HEK293 (cell line): ENCODE data around the gene NKAIN4.

ENCODE experiments used
- GFI1B ChIP-seq: fragments of 450-650 bp; formaldehyde crosslinking; IDR thresholded peaks from 2 replicates; pipeline ENCODE4 v1.5.1; 2016; ENCODE audit warnings: missing biosample characterization, missing genetic modification characterization
- KLF17 ChIP-seq: fragments of 450-650 bp; formaldehyde crosslinking; IDR thresholded peaks from 2 replicates; pipeline ENCODE4 v1.5.1; 2016; ENCODE audit warnings: missing biosample characterization, missing genetic modification characterization
- ZBTB1 ChIP-seq: fragments of 450-650 bp; formaldehyde crosslinking; IDR thresholded peaks from 2 replicates; pipeline ENCODE4 v1.5.1; 2016; ENCODE audit warnings: missing biosample characterization, missing genetic modification characterization
- ZFP37 ChIP-seq: fragments of 450-650 bp; formaldehyde crosslinking; IDR thresholded peaks from 2 replicates; pipeline ENCODE4 v1.5.1; 2016; ENCODE audit warnings: missing biosample characterization, missing genetic modification characterization
- ZNF138 ChIP-seq: fragments of 450-650 bp; formaldehyde crosslinking; IDR thresholded peaks from 2 replicates; pipeline ENCODE4 v1.5.1; 2016; ENCODE audit warnings: missing biosample characterization, missing genetic modification characterization, borderline replicate concordance
- ZNF362 ChIP-seq: fragments of 450-650 bp; formaldehyde crosslinking; IDR thresholded peaks from 2 replicates; pipeline ENCODE4 v1.5.1; 2016; ENCODE audit warnings: missing biosample characterization, missing genetic modification characterization
- ZNF530 ChIP-seq: fragments of 450-650 bp; formaldehyde crosslinking; IDR thresholded peaks from 2 replicates; pipeline ENCODE4 v1.5.1; 2016; ENCODE audit warnings: low read depth, missing biosample characterization, missing genetic modification characterization
- ZNF629 ChIP-seq: fragments of 450-650 bp; formaldehyde crosslinking; IDR thresholded peaks from 2 replicates; pipeline ENCODE4 v1.5.1; 2017; ENCODE audit warnings: missing biosample characterization, missing genetic modification characterization
- ZSCAN18 ChIP-seq: fragments of 450-650 bp; formaldehyde crosslinking; IDR thresholded peaks from 2 replicates; pipeline ENCODE4 v1.5.1; 2016; ENCODE audit warnings: missing biosample characterization, missing genetic modification characterization
- TF ChIP-seq, protein P1 (sequence below): fragments of 450-650 bp; formaldehyde crosslinking; IDR thresholded peaks from 2 replicates; pipeline ENCODE4 v1.5.1; 2016; ENCODE audit warnings: missing biosample characterization, missing genetic modification characterization
- TF ChIP-seq, protein P2 (sequence below): fragments of 450-650 bp; formaldehyde crosslinking; IDR thresholded peaks from 2 replicates; pipeline ENCODE4 v1.5.1; 2016; ENCODE audit warnings: missing biosample characterization, missing genetic modification characterization

DNA sequence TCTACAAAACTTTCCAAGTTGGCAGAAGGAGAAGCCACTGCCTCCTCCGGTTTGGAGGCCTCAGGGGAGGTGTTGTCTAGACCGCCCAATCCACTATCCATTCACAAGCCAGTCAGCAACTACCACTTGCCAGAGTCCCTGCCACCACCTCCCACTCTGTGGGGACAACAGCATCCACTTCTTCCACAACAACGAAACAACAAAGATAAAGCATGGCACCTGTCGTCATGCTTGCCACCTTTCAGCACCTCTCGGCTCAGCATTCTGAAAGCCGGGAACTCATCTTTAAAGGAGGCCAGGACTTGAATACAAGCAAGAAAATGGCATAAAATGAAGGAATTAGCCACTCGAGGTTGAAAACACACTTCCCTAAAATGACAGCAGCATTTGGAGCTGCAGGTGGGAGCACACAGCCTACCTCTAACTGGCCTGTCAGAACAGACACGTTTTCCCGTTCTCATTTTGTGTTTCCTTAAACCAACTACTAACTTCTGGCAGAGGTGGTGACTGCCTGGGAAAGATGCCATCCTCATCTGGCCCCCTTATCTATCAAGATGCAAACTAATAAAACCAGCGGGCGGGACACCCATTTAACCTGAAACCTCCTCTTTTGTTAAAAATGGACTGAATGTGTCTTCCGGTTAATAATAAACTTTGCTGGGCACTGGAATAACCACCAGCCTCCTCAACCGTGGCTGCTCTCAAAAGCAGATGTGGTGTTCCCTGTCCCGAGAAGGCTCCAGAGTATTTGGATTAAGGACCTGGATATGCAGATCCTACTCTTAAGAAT, 60.1 kb downstream of the NKAIN4 start:
- TF ChIP-seq ZSCAN18 (no peak), ZNF138 (tag by site-specific recombination) (no peak), ZFP37 (tag by site-specific recombination) (no peak), KLF17 (tag by site-specific recombination) (no peak), ZBTB1 (tag by site-specific recombination) (no peak), GFI1B (no peak), ZNF629 (no peak), ZNF362 (tag by site-specific recombination) (no peak), ZNF530 (tag by site-specific recombination) (no peak)
- TF ChIP-seq, protein P1, sequence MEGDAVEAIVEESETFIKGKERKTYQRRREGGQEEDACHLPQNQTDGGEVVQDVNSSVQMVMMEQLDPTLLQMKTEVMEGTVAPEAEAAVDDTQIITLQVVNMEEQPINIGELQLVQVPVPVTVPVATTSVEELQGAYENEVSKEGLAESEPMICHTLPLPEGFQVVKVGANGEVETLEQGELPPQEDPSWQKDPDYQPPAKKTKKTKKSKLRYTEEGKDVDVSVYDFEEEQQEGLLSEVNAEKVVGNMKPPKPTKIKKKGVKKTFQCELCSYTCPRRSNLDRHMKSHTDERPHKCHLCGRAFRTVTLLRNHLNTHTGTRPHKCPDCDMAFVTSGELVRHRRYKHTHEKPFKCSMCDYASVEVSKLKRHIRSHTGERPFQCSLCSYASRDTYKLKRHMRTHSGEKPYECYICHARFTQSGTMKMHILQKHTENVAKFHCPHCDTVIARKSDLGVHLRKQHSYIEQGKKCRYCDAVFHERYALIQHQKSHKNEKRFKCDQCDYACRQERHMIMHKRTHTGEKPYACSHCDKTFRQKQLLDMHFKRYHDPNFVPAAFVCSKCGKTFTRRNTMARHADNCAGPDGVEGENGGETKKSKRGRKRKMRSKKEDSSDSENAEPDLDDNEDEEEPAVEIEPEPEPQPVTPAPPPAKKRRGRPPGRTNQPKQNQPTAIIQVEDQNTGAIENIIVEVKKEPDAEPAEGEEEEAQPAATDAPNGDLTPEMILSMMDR (tag by site-specific recombination): no peak
- TF ChIP-seq, protein P2, sequence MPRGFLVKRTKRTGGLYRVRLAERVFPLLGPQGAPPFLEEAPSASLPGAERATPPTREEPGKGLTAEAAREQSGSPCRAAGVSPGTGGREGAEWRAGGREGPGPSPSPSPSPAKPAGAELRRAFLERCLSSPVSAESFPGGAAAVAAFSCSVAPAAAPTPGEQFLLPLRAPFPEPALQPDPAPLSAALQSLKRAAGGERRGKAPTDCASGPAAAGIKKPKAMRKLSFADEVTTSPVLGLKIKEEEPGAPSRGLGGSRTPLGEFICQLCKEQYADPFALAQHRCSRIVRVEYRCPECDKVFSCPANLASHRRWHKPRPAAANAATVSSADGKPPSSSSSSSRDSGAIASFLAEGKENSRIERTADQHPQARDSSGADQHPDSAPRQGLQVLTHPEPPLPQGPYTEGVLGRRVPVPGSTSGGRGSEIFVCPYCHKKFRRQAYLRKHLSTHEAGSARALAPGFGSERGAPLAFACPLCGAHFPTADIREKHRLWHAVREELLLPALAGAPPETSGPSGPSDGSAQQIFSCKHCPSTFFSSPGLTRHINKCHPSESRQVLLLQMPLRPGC (tag by site-specific recombination): no peak
